ENCODE measurements around the gene RNF224.

RNF224 gene

DNA sequence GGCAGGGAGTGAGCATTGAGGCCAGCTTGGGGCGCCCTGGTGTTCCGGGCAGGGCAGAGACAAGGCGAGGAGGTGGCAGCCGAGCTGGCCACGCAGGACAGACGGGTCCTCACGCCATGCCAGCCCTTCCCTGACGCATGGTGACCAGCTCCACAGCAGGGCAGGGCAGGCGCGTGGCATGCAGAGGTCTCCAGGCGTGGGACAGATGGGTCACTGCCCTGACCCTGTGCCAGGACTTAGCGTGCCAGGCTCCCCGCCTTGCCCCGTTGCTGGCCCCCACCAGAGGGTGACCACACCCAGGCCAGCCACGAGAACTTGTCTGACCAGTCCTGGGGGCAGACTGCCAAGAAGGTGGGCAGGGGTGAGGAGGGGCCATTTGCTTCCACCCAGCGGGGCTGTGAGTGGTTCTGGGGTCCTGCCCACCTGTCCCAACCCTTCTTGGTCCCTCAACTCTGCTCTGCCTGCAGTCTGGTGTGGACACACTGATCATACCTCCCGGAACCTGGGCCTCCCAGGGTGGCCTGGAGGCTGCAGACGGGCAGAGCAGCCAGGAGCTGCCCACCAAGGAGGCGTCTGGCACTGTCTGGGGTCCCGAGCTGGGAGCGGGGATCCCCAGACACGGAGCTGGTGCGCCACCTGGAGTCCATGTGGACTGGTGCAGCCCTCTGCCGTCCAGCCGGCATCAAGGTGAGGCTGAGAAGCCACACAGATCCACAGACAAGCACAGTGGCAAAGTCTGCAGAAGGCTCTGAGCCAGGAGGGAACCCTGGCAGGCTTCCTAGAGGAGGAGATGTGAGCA is at the start of gene RNF224:
RNF224 (plus strand) TSS at position 449 of the 799 bp plus-strand sequence. CDS start 834 bp downstream, outside the sequence.
- Histone ChIP-seq H3K27me3 (replicated peaks; ENCODE audit: control insufficient read depth, insufficient read depth, low read length) (no peaks in the 10 kb centered on the region; the same call in 1 of the 2 replicates), H3K36me3 (ENCODE audit: control insufficient read depth, insufficient read depth, low read length) (no peaks in the 10 kb centered on the region), H3K4me3 (replicated peaks; ENCODE audit: low read depth, low read length) (no peak within 1 kb of the TSS)

DNA sequence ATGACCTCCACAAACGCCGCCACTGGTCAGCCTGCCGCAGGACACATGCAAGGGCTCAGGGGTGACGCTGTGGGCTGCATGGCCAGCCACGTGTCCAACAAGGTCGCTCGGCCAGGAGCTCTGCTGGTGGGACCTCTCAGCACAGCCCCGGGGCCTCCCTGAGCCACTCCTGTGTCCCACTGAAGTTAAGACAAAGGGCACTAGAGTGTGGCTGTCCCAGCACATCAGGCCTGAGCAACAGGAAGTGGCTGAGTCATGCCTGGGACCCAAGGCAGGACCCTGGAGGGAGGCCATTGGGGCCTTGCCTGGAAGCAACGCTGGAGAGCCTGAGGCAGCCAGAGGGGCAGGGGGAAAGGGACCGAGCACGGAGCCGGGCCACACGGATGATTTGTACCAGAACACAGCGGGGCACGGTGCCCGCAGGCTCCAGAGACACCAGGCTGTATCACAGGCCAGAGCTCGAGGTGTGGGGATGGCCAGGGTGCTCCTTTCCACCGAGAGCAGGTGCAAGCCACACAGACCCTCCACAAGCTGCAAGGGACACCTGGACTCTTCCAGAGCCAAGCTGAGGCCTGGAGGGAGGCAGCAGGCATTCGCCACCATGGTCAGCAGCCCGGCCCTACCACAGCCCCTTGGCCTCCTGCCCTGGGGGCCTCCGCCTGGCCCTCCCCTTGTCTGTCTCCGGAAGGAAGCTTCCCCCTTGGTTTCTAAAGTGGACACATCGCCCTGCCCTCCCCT is 48.9 kb upstream of the RNF224 start:
- no peak for DNase-seq (ENCODE audit: extremely low read depth, insufficient read length)
- H3K27me3 ChIP-seq (replicated peaks; ENCODE audit: control insufficient read depth, insufficient read depth, low read length): no peaks in the 10 kb centered on the region; the same call in 1 of the 2 replicates
- TF ChIP-seq, protein P1, sequence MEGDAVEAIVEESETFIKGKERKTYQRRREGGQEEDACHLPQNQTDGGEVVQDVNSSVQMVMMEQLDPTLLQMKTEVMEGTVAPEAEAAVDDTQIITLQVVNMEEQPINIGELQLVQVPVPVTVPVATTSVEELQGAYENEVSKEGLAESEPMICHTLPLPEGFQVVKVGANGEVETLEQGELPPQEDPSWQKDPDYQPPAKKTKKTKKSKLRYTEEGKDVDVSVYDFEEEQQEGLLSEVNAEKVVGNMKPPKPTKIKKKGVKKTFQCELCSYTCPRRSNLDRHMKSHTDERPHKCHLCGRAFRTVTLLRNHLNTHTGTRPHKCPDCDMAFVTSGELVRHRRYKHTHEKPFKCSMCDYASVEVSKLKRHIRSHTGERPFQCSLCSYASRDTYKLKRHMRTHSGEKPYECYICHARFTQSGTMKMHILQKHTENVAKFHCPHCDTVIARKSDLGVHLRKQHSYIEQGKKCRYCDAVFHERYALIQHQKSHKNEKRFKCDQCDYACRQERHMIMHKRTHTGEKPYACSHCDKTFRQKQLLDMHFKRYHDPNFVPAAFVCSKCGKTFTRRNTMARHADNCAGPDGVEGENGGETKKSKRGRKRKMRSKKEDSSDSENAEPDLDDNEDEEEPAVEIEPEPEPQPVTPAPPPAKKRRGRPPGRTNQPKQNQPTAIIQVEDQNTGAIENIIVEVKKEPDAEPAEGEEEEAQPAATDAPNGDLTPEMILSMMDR (IDR thresholded peaks at IDR 0.05; ENCODE audit: insufficient read depth, low read length, poor library complexity, severe bottlenecking): no peak
- H3K4me3 ChIP-seq (replicated peaks; ENCODE audit: low read depth, low read length): no peak overlapping the region
- peaks cover 24% of the 10 kb centered on the region for H3K36me3 ChIP-seq (ENCODE audit: control insufficient read depth, insufficient read depth, low read length)

More for the DNA sequence above, at the start of gene RNF224:
- TF ChIP-seq, protein P1 (IDR thresholded peaks at IDR 0.05; ENCODE audit: insufficient read depth, low read length, poor library complexity, severe bottlenecking): peak; percentile 95
- DNase-seq (ENCODE audit: extremely low read depth, insufficient read length): peak; percentile 82

DNA sequence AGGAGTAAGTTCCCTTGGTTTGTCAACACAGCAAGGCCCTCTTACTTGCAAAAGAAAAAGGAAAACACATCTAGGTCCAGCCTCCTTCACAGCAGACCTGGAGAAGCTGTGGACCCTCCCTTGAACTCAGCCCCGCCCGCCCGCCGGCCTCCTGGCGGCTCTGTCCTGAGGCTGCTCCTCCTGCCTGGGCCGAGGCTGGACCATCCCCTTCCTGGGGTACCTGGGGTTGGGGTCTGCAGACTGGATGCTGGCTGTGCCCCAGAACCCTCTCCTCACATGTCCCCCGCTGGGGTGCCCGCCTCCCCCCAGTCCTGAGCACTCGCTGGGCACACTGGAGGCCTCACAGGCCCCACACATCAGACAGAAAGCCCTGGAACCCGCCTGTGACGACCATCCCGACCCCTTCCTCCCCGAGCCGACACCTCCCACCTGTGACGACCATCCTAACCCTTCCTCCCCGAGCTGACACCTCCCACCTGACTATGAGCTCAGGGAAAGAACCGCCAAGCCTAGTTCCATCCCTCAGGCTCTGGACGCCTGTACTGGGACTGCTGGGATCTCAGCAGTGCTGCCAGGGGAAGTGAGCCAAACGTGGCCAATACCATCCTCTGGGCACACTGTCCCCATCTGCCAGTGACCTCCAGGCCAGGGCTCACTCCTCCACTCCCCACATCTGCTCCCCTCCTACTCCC is 48.2 kb upstream of the RNF224 start:
- Histone ChIP-seq H3K36me3 (ENCODE audit: control insufficient read depth, insufficient read depth, low read length) (peaks cover 30% of the 10 kb centered on the region), H3K27me3 (replicated peaks; ENCODE audit: control insufficient read depth, insufficient read depth, low read length) (no peaks in the 10 kb centered on the region), H3K4me3 (replicated peaks; ENCODE audit: low read depth, low read length) (no peak overlapping the region)
- DNase-seq (ENCODE audit: extremely low read depth, insufficient read length): no peak
- TF ChIP-seq, protein P1 (IDR thresholded peaks at IDR 0.05; ENCODE audit: insufficient read depth, low read length, poor library complexity, severe bottlenecking): no peak

DNA sequence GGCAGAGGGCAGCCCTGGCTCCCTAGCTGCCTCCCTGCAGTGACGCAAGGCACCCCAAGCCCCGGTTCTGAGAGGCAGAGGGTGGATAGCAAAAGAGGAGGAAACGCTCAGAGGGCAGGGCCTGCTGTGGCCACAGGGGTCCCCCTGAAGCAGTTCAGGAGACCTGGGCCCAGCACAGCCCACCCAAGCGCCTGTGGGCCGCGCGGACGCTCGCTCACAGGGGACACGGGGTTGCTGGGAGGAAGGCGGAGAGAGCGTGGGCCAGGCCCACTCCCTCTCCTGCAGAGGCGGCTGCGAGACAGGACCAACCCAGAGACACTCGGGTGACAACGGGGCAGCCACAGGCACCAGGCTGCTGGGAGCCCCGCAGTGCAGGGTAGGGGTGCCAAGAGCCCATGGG is 47.5 kb upstream of the RNF224 start:
- no peak overlapping the region for H3K4me3 ChIP-seq (replicated peaks; ENCODE audit: low read depth, low read length)
- no peak for DNase-seq (ENCODE audit: extremely low read depth, insufficient read length)
- TF ChIP-seq, protein P1 (IDR thresholded peaks at IDR 0.05; ENCODE audit: insufficient read depth, low read length, poor library complexity, severe bottlenecking): no peak
- peaks cover 37% of the 10 kb centered on the region for H3K36me3 ChIP-seq (ENCODE audit: control insufficient read depth, insufficient read depth, low read length)
- no peaks in the 10 kb centered on the region for H3K27me3 ChIP-seq (replicated peaks; ENCODE audit: control insufficient read depth, insufficient read depth, low read length)

DNA sequence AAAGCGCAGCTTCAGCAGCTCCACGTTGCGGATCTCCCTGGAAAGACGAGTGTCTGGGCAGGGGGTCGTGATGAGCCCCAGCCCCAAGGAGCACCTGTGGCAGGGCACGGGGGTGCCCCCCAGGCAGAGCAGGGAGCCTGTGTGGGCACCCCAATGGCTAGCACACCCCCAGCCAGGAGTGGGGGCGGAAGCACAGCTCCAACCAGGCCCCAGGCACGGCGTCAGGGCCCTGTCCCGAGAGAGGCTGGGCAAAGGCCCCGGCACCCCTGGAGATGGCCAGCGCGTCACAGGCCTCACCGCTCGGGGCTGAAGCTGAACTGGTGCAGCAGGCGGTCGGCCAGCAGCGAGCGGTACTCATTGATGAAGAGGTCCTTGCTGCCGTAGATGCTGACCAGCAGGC is 46.8 kb upstream of the RNF224 start:
- H3K27me3 ChIP-seq (replicated peaks; ENCODE audit: control insufficient read depth, insufficient read depth, low read length): no peaks in the 10 kb centered on the region
- H3K36me3 ChIP-seq (ENCODE audit: control insufficient read depth, insufficient read depth, low read length): peaks cover 38% of the 10 kb centered on the region
- DNase-seq (ENCODE audit: extremely low read depth, insufficient read length): no peak
- TF ChIP-seq, protein P1 (IDR thresholded peaks at IDR 0.05; ENCODE audit: insufficient read depth, low read length, poor library complexity, severe bottlenecking): no peak
- no peak overlapping the region for H3K4me3 ChIP-seq (replicated peaks; ENCODE audit: low read depth, low read length)
